HCEC 1CT (cell line): ENCODE measurements around the gene CEP78.

Experiments
- DNase-seq: peaks from one replicate; pipeline ENCODE4 v3.0.0-alpha.2; 2017

CEP78 gene

DNA sequence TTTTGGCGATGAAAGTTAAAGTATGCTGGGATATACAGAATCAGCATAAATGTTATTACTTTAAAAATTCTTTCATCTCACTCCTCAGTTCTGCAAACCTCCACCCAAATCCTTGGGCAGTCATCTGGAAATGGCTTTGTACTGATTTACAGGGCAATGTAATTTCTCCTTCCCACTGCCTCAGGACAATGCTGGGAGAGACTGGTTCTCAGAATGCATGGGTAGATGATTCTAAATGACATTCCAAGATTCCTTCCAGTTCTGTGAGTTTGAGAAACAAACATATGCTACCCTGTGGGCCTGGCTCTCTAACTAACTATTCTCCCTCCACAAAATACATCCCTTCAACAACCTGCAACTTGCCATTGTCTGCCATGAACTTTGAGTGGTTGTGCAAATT is 53.6 kb downstream of the CEP78 start:
- DNase-seq: no peak

- no peak for DNase-seq
Observed at GRCh38 chr9:78291240-78291925, 55.5 kb downstream of the CEP78 start.

DNA sequence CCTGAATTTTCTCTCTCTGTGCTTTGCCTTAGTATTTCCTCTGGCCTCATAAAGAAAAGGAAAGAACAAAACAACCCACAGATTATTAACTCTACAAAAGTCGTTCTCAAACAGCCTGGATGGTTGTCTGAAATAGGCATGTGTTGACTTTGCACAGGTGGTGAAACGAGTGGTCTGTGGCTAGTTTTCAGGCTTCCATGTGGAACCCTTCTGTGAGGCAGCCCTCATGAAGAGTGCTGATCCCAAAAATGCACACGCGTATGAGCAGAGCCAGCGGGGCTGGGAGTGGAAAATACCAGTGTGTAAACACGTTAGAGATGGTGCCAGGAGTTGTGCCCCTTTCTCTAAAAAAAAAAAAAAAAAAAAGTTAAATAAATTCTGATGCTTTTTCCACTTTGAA is 56.2 kb downstream of the CEP78 start:
- DNase-seq: no peak

- DNase-seq: no peak
Observed at GRCh38 chr9:78292716-78293497, 57.0 kb downstream of the CEP78 start.

GRCh38 chr9:78294290-78295176 is 58.7 kb downstream of the CEP78 start:
- DNase-seq: no peak

DNA sequence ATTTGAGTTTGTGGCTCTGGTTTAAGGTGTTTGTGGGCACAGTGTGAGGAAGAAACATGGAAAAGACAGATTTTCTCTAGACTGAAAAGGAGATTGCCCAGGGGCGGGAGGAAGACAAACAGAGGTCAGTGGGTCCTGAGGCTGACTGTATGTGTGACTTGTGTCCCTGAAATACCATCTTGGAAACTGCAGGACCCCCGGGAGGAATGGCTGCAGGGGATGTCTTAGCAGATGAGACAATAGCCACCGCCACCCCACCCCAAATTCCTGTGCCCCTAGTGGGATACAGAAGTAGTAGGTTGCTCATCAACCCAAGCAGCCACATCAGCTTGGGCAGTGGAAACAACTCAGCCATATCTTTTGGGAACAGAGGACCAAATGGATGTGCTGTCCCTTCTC is 59.3 kb downstream of the CEP78 start:
- DNase-seq: no peak

DNA sequence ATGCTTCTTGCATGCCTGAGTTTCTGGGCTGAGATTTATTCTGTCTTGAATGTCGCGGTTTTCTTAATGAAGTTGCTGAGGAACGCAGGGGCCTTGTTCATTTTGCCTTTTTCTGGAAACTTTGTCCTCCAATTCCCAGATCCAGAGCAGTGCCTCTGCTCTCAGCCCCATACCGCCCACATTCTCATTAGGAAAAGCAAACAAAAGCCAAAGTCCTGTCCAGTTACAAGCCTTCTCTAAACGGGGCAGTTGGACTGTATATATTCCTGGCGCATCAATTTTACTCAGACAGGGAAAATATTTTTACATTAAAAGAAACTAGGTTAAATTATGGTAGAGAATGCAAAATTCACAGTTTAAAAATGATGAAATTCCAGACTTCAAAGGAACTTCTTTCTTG is 59.9 kb downstream of the CEP78 start:
- DNase-seq: no peak

- peak; percentile 48 for DNase-seq
Observed at GRCh38 chr9:78296201-78296892, 60.5 kb downstream of the CEP78 start.

- peak; percentile 96 for DNase-seq
Observed at GRCh38 chr9:78296893-78297671, 61.2 kb downstream of the CEP78 start, which contains the start of gene PSAT1. PSAT1 (plus strand) TSS chr9:78297125; CDS start chr9:78297211, 86 bp downstream.

- DNase-seq: peak; percentile 42
Observed at GRCh38 chr9:78297672-78297961, 61.7 kb downstream of the CEP78 start.

DNA sequence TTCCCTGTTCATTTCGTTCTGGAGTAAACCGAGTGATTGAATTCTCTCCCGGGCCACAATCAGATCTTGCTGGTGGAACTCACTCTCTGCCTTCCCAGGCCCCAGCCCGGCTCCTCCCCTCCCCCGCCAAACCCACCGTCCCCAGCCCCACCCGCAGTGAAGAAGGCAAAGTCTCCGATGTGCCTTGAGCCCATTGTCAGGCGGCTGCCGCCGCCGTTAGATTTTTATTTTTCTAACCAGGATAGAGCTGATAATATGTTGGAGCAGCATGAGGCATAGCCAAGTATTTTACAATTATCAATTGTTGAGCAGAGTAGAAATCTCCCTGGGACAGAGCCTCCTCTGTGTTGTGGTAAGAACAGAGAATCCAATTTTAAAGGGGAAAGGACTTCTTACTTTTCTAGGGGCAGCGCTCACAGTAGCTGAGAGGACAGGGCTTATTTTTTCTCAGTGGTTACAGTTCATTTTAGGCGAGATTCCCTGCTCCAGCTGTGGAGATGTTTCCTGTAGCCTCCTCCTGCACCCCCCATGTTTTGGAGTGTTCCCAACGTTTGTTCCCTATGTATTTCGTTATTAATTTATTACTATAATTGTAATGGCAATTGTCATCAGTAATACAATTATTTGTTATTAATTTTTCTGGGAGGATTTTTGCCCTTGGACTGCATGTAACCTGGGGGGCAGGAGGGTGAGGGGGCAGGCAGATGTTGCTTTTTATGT is 62.3 kb downstream of the CEP78 start:
- no peak for DNase-seq

GRCh38 chr9:78300209-78300608 is 64.3 kb downstream of the CEP78 start:
- DNase-seq: no peak

DNA sequence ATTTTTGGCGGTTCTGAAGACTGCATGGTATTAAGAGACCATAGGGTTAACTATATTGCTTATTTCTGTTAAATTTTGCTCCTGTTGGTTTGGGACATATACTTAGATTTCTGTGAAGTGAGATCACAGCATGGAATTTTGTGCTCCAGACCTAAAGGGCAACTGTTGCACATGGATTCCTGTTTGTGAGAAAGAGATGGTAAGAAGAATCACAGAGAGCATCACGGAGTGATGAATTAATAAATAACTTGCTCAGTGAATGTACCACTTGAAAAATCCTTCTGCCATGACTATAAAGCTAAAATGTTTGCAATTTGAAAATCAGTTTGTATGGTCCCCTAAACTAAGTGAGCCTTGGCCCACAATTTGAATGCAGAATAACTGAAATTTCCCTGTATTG is 65.6 kb downstream of the CEP78 start:
- DNase-seq: no peak

GRCh38 chr9:78303377-78304062 is 67.6 kb downstream of the CEP78 start:
- DNase-seq: no peak

- DNase-seq: no peak
Observed at GRCh38 chr9:78304357-78304756, 68.5 kb downstream of the CEP78 start.

DNA sequence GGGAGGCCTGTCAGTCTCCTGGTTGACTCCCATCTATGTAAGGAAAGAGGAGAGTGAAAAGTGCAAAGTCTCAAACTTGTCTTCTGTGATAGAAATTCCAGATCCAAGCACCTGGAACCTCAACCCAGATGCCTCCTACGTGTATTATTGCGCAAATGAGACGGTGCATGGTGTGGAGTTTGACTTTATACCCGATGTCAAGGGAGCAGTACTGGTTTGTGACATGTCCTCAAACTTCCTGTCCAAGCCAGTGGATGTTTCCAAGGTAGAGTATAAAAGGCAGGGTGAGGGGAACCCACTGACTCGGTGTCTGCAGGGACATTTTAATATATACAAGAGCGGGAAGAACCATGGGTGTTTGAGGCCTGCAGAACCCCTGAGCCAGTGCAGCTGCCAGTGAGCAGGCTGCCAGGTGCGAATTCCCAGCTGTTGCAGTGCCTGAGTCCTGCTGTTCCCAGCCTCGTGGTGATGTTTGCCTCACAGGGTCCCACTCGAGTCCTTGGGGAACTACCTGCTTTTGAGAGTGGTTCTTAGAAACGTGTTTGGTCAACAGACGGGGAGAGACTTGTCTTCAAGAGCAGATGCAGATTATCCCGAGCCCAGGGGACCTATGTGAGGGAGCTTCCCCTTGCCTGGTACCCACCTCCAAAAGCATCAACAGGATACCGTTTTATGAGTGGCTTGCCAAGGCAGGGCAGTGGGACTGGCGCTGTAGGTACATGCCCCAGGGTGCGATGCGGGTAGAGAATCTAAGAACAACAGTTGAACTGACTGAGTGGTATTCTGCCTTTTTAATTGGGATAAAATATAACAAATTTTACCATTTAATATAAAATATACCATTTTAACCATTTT is 70.6 kb downstream of the CEP78 start:
- DNase-seq: no peak

- no peak for DNase-seq
Observed at GRCh38 chr9:78307360-78307759, 71.5 kb downstream of the CEP78 start.

GRCh38 chr9:78309066-78309465 is 73.2 kb downstream of the CEP78 start:
- no peak for DNase-seq

GRCh38 chr9:78311075-78311474 is 75.2 kb downstream of the CEP78 start:
- no peak for DNase-seq
